ENCODE data around the gene TPO.
"Not testable (repeated sequence)": the region's sequence is repeated elsewhere in the genome, so short reads cannot be mapped to it uniquely, and the experiment has no call there.

TPO gene

GRCh38 chr2:1505031-1505441 lies 91.8 kb downstream of the TPO start:
- no peak for DNase-seq

- DNase-seq = no peak
These were observed 96.2 kb downstream of the TPO start for GRCh38 chr2:1509271-1510065.

GRCh38 chr2:1510176-1510575 lies 96.9 kb downstream of the TPO start:
- no peak for DNase-seq

- DNase-seq = no peak
These were observed 98.2 kb downstream of the TPO start for GRCh38 chr2:1511455-1511854.

- no peak for DNase-seq
These were observed 99.3 kb downstream of the TPO start for GRCh38 chr2:1512321-1513289.

- no peak for DNase-seq
These were observed 101.3 kb downstream of the TPO start for GRCh38 chr2:1514391-1515072.

GRCh38 chr2:1515073-1515430 lies 101.8 kb downstream of the TPO start:
- DNase-seq = no peak

GRCh38 chr2:1515986-1516797 lies 102.9 kb downstream of the TPO start:
- DNase-seq = no peak

GRCh38 chr2:1516798-1517060 lies 103.5 kb downstream of the TPO start:
- no peak for DNase-seq

GRCh38 chr2:1517291-1517690 lies 104.0 kb downstream of the TPO start:
- DNase-seq = not testable (repeated sequence)

GRCh38 chr2:1517786-1518185 lies 104.5 kb downstream of the TPO start:
- no peak for DNase-seq

- no peak for DNase-seq
These were observed 105.1 kb downstream of the TPO start for GRCh38 chr2:1518331-1518803.

GRCh38 chr2:1518867-1519530 lies 105.7 kb downstream of the TPO start:
- no peak for DNase-seq

- DNase-seq = no peak
These were observed 108.1 kb downstream of the TPO start for GRCh38 chr2:1521191-1521877.

GRCh38 chr2:1521878-1522830 lies 108.9 kb downstream of the TPO start:
- no peak for DNase-seq

- no peak for DNase-seq
These were observed 114.1 kb downstream of the TPO start for GRCh38 chr2:1527153-1527992.

- no peak for DNase-seq
These were observed 115.2 kb downstream of the TPO start for GRCh38 chr2:1528273-1529064.

- DNase-seq = no peak
These were observed 125.4 kb downstream of the TPO start for GRCh38 chr2:1538663-1539062.

All from NCI-H187 treated with DMSO at 0.1 percent for 48 hours (cell line).